Adipocyte (in vitro differentiated cells): ENCODE data around the gene HSPG2.
A peak's percentile ranks its signal among the peaks of the same experiment; 100 is the strongest.
"Not testable (repeated sequence)": the region's sequence is repeated elsewhere in the genome, so short reads cannot be mapped to it uniquely, and the experiment has no call there.

ENCODE experiments used
- DNase-seq: peaks from one replicate; pipeline ENCODE4 v3.0.0-alpha.2; 2015; ENCODE audit warnings: low read depth
- H3K27me3 ChIP-seq: replicated peaks from 2 replicates; pipeline ENCODE4 v1.7.0; 2013; ENCODE audit warnings: mild to moderate bottlenecking, low read length, moderate library complexity; ENCODE audit not compliant: control insufficient read depth, insufficient read depth
- H3K36me3 ChIP-seq: 2 replicates; pipeline ENCODE4 v1.7.0; 2013; ENCODE audit warnings: low read length, mild to moderate bottlenecking, moderate library complexity; ENCODE audit not compliant: control insufficient read depth, insufficient read depth, severe bottlenecking
- H3K4me1 ChIP-seq: 2 replicates; pipeline ENCODE4 v1.7.0; 2013; ENCODE audit warnings: mild to moderate bottlenecking, low read length, moderate library complexity; ENCODE audit not compliant: control insufficient read depth, insufficient read depth
- H3K4me3 ChIP-seq: 2 replicates; pipeline ENCODE4 v1.7.0; 2013; ENCODE audit warnings: mild to moderate bottlenecking, low read length, moderate library complexity
- H3K9ac ChIP-seq: 2 replicates; pipeline ENCODE4 v1.7.0; 2013; ENCODE audit warnings: mild to moderate bottlenecking, low read length, moderate library complexity
- H3K9me3 ChIP-seq: 2 replicates; pipeline ENCODE4 v1.7.0; 2013; ENCODE audit warnings: mild to moderate bottlenecking, low read length, moderate library complexity; ENCODE audit not compliant: control insufficient read depth

The HSPG2 gene

DNA sequence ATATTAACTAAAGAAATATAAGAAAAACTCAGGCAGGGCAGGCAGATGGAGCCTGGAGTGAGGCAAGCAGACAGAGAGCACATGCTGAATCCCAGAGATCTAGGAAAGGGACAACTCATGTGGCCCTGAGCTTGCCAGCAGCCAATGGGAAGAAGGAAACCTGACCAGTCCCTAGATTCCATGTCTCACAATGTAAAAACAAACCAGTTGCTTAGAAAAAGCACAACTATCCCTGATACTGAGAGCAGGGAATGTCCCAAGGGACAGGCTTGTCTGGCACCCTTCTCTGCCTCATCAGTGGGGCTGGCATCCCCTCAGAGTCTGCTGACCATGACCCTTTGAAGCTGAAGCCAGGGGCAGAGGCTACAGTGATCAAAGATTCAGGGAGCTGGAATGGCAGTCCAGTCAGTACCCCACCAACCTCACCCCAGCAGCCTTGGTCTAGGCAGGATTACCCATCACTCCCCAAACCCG is 27.8 kb downstream of the HSPG2 start:
- Histone ChIP-seq H3K36me3 (peaks cover 21% of the 10 kb centered on the region), H3K4me1 (peaks cover 96% of the 10 kb centered on the region), H3K4me3 (no peak overlapping the region), H3K9me3 (no peaks in the 10 kb centered on the region), H3K9ac (peak overlapping the region; percentile 87), H3K27me3 (no peaks in the 10 kb centered on the region)
- peak; percentile 61 for DNase-seq

DNA sequence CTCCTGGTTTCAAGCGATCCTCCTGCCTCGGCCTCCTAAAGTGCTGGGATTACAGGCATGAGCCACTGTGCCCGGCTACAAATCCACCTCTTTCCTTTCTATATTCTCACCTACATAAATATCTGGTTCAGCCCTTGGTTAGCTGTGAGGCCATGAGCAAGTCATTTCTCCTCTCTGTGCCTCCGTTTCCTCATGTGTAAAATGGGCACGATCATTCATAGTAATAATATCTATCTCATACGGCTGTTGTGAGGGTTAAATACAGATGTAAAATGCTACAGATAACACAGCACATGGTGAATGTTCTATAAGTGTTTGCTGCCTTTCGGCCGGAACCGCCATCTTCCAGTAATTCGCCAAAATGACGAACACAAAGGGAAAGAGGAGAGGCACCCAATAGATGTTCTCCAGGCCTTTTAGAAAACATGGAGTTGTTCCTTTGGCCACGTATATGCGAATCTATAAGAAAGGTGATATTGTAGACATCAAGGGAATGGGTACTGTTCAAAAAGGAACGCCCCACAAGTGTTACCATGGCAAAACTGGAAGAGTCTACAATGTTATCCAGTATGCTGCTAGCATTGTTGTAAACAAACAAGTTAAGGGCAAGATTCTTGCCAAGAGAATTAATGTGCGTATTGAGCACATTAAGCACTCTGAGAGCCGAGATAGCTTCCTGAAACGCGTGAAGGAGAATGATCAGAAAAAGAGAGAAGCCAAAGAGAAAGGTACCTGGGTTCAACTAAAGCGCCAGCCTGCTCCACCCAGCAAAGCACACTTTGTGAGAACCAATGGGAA is 29.2 kb downstream of the HSPG2 start:
- H3K4me1 ChIP-seq: peaks cover 94% of the 10 kb centered on the region
- H3K27me3 ChIP-seq, DNase-seq, H3K9me3 ChIP-seq, H3K4me3 ChIP-seq: not testable (repeated sequence)
- peak overlapping the region; percentile 87 for H3K9ac ChIP-seq
- H3K36me3 ChIP-seq: peaks cover 19% of the 10 kb centered on the region

DNA sequence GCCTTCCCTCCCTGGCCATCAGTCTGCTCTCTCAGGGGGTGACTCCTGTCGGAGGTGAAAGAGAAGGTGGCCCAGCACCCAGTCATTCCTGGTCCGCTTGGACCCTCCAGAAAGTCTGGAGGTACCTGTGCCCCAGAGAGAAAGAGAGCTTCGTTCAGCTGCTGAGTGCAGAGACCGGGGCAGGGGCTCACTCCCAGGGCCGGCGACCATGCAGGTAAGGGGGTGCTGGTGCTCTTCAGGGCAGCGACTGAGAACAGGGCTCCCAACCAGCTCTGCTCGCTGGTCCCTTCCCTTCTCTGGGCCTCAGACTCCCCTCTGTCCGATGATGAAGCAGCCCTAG is 30.1 kb downstream of the HSPG2 start:
- DNase-seq: no peak
- peaks cover 94% of the 10 kb centered on the region for H3K4me1 ChIP-seq
- peak overlapping the region; percentile 87 for H3K9ac ChIP-seq
- H3K36me3 ChIP-seq: peaks cover 23% of the 10 kb centered on the region
- H3K27me3 ChIP-seq: no peaks in the 10 kb centered on the region
- H3K4me3 ChIP-seq: no peak overlapping the region
- no peaks in the 10 kb centered on the region for H3K9me3 ChIP-seq

DNA sequence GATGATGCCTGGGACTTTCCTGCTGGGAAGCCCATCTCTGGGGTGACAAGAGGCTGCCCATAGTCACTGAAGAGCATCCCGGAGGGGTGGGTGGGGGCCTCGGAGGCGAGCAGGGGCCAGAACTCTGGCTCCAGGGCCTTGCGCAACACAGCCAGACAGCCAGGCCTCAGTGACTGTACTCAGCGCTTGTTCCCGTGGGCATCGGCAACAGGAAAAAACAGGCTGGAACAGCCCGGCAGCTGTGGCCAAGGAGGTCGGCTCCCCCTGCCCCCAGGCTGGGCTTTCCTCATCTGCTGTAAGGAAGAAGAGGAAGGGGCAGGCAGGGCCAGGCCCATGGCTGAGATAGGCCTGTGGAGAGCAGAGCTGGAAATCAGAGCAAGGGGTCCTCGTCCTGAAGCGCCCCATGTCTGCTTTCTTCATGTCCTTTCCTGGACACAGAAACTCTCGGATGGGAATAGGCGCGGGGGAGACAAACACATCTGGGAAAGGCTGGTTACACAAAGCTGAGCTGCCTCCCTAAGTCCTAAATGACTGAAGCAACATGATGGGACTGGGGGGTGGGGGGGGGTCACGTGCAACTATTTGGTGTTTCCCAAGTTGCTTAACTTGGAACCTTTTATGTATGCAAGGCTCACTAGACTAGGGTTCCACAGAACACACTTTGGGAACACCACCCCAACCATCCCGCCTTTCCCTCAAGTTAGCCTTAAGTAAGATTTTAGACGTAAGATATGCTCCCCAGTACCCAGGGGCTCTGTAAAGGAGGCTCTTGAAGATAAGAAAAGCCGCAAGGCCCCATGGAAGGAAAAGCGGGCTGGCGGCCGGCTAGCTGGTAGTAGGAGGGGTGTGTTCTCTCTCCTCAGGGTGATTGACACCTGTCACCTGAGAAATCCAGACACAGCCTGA is 30.7 kb downstream of the HSPG2 start:
- Histone ChIP-seq H3K4me1 (peaks cover 95% of the 10 kb centered on the region), H3K4me3 (no peak overlapping the region), H3K9me3 (no peaks in the 10 kb centered on the region), H3K36me3 (peaks cover 23% of the 10 kb centered on the region), H3K9ac (peak overlapping the region; percentile 87), H3K27me3 (no peaks in the 10 kb centered on the region)
- peak; percentile 65 for DNase-seq

DNA sequence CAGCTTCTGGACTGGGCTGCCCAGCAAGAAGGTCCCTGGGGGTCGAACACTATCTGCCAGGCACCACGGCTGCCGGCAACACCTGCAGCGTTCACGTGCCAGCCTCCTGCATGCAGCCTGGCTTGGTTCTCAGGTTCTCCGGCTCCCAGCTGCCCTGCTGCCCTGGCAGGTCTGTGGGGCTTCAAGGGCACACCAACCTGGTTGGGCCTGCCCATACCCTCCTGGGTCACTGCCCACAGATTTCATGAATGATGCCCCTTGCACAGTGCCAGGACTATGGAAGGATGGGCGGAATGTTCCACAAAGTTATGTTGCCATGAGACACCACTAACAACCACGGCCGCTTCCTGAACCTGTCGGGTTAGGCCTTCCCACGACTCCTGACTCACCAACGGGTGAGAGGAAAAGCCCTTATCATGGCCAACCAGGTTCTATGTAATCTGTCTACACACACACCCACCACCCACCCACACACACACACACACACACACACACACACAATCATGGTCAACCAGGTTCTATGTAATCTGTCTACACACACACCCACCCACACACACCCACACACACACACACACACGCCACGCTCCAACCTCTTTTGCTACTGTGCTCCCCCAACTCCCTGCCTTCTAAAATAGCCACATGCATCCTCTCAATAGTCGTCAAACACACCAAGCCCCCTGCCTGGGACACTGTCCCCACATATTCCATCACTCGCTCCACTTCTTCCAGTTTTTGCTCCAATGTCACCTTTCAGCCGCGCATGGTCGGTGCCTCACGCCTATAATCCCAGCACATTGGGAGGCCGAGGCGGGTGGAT is 32.2 kb downstream of the HSPG2 start:
- Histone ChIP-seq H3K4me3 (no peak overlapping the region), H3K9me3 (no peaks in the 10 kb centered on the region), H3K36me3 (peaks cover 19% of the 10 kb centered on the region), H3K4me1 (peaks cover 97% of the 10 kb centered on the region), H3K27me3 (no peaks in the 10 kb centered on the region), H3K9ac (peak overlapping the region; percentile 87)
- no peak for DNase-seq

DNA sequence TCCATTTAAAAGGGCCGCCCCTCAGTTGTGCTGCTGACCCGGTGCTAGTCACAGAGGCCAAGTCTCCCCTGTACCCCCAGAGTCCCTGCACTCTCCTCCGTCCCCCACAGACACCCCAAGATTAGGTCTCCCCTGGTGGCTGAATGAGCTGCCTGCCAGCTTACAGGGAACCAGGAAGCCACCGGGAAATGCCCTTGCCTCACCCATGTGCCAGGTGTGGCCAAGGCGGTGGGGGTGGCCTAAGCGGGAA is 32.7 kb downstream of the HSPG2 start:
- no peak overlapping the region for H3K4me3 ChIP-seq
- DNase-seq: no peak
- H3K4me1 ChIP-seq: peaks cover 97% of the 10 kb centered on the region
- H3K27me3 ChIP-seq: no peaks in the 10 kb centered on the region
- no peaks in the 10 kb centered on the region for H3K9me3 ChIP-seq
- peak overlapping the region; percentile 87 for H3K9ac ChIP-seq
- peaks cover 24% of the 10 kb centered on the region for H3K36me3 ChIP-seq

DNA sequence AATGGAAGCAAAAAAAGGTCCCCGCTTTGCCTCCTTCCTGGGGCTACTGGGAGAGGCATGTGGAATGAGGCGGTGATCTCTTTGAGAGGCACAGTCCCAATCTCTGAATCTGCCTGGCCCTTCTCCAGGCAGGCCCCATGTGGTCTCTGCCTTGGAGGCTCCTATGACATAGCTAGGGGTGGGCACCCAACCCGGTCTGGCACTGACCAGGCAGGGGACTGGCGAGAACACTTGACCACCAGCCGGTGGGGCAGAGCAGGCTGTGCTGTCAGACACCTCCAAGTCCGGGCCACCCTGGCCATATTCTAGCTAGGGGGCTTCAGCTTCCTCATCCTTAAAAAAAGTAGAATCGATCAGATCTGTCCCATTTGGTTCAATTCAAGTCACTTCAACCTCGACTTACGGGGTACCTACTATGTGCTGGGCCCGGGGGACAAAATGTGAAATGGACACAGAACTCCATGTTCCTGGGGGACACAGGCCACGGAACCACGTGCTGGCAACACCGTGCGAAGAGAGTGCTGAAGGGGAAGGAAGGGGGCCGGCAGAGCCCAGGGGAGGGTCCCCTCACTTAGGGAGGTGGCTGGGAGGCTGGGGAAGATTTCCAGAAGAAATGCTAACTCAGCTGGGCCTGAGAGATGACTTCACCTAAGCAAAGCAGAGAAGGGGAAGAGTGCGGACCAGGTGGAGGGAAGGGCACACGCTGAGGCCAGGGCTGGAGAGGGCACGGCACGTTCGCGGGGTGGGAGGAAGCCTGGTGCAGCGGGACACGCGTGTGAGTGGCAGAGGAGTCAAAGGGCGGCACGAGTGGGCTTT is 33.3 kb downstream of the HSPG2 start:
- H3K4me3 ChIP-seq: no peak overlapping the region
- H3K4me1 ChIP-seq: peaks cover 97% of the 10 kb centered on the region
- H3K27me3 ChIP-seq: no peaks in the 10 kb centered on the region
- DNase-seq: no peak
- no peaks in the 10 kb centered on the region for H3K9me3 ChIP-seq
- peaks cover 27% of the 10 kb centered on the region for H3K36me3 ChIP-seq
- peak overlapping the region; percentile 87 for H3K9ac ChIP-seq

DNA sequence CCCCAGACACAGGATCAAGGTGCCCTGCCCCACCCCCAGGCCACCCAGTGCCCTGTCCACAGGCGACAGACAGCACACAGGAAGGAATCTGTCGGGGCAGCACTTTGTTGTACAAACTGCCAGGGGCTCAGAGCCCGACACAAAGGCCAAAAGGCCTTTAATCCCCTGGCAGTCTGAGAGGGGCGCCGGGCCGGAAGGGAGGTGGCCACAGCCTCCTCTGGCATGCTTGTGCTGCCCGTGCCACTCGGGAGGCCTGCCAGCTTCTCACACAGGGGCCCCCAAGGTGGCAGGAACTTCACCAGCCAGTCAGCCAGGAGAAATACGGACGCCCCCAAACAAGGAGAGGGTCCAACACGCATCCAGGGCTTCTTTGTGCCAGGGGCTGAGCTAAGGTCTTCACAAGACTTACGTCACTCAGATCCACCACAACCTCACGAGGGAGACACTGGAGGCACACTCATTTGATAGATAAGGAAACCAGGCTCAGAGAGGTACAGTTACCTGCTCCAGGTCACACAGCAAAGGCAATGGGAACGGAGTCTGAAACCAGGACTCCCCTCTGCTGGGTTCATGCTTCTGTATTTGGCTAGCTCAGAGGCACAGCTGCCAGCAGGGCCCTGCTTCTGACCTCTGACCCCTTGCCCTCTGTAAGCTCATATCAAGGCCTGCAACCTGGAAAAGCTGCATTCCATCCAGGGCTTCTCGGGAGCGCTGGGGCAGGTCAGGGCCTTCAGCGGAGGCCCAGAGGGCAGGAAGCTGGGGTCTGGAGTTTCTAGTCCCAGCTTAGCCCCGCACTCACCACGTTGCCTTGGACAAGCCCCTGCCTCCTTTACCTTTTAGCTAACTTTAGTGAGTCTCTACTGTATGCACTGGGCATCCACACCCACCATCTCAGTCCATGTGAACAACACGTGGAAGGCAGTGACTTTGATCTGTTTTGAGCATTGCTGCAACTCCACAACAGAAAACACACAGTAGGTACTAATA is 34.8 kb downstream of the HSPG2 start:
- Histone ChIP-seq H3K4me1 (peaks cover 97% of the 10 kb centered on the region), H3K27me3 (no peaks in the 10 kb centered on the region), H3K9me3 (no peaks in the 10 kb centered on the region), H3K4me3 (no peak overlapping the region), H3K9ac (peak overlapping the region; percentile 85), H3K36me3 (peaks cover 34% of the 10 kb centered on the region)
- no peak for DNase-seq

DNA sequence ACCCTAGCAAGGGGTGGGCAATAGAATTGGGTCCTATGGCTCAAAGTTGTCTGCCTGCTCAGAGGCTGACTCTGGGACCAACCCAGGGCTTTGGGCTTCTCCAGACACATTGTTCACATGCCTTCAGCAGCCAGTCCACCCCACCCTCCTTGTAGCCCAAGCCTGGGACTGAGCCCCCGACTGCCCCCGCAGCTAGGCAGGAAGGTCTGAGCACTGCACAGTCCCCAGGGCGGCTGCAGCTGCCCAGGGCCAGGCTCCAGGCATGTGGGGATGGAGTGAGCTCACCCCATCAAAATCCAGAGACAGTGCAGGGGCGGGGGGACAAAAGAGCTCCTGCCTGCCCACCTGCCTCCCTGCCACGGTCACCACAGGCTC is 35.6 kb downstream of the HSPG2 start:
- Histone ChIP-seq H3K4me1 (peaks cover 97% of the 10 kb centered on the region), H3K4me3 (no peak overlapping the region)
- DNase-seq: peak; percentile 44

More for the DNA sequence above, 35.6 kb downstream of the HSPG2 start:
- no peaks in the 10 kb centered on the region for H3K27me3 ChIP-seq
- peaks cover 34% of the 10 kb centered on the region for H3K36me3 ChIP-seq
- no peaks in the 10 kb centered on the region for H3K9me3 ChIP-seq
- H3K9ac ChIP-seq: peak overlapping the region; percentile 85
